HG03175 (cell line): ENCODE results near the gene NR5A2.
"Not testable (repeated sequence)": the region's sequence is repeated elsewhere in the genome, so short reads cannot be mapped to it uniquely, and the experiment has no call there.

Experiments used
- ATAC-seq: cut with Tn5 transposase; IDR thresholded peaks from one replicate; pipeline ENCODE4 v1.9.1; 2021; ENCODE audit warnings: mild to moderate bottlenecking, moderate library complexity; ENCODE audit not compliant: unreplicated experiment

The NR5A2 gene

DNA sequence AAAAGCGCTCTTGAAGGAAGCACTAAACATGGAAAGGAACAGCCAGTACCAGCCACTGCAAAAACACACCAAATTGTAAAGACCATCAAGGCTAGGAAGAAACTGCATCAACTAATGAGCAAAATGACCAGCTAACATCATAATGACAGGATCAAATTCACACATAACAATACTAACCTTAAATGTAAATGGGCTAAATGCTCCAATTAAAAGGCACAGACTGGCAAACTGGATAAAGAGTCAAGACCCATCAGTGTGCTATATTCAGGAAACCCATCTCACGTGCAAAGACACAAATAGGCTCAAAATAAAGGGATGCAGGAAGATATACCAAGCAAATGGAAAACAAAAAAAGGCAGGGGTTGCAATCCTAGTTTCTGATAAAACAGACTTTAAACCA, 159.8 kb downstream of the NR5A2 start:
- ATAC-seq: not testable (repeated sequence)

DNA sequence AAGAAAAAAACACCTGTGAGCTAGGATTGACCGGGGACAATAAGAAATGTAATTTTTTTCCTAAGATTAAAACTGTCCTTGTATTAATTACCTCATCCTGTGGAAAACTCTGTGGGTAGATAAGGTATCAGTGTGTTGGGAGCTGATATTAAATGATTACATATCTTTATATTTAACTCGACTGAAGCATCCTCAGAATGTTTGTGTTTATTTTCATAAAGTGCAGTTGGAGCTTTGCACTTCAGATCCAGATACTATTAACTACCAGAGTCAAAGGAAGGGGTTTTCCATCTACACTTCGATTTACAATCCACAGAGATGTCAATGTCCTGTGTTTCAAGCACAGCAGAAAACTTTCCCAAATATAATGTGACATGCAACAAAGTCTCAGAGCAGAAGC, 164.5 kb downstream of the NR5A2 start:
- no peak for ATAC-seq

DNA sequence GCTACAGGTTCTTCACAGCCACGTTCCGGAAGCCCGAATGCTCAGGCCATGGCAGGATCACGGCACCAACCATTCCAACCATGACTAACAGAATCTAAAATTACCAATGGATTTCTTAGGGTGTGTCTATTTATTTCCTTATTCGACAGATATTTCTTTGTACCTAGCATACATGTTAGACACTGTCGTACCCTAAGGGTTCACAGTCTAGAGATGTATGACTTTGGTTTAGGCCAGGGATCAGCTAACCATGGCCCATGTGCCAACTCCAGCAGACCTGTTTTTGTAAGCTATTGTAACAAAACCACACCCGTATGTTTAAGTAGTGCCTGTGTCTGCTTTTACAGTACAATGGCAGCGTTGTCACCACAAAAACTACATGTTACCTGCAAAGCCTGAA, 167.0 kb downstream of the NR5A2 start:
- no peak for ATAC-seq

DNA sequence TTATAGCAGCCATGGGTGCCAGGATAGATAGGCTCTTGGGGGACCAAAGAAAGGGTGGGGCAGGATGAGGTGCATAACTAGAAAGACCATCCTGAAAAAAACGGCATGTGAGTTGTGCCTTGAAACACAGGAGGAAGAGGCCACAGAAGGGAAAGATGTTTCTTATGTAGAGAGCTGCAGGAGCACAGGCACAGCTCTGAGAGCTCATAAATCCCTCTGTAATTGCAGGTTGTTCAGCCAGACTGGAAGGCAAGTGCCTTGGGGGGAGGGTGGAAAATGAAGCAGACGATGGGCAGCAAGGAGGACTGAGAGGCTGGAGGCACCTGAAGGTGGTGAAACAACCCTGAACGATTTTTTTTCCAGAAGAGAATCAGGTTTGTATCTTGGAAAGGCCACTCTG, 170.7 kb downstream of the NR5A2 start:
- no peak for ATAC-seq

DNA sequence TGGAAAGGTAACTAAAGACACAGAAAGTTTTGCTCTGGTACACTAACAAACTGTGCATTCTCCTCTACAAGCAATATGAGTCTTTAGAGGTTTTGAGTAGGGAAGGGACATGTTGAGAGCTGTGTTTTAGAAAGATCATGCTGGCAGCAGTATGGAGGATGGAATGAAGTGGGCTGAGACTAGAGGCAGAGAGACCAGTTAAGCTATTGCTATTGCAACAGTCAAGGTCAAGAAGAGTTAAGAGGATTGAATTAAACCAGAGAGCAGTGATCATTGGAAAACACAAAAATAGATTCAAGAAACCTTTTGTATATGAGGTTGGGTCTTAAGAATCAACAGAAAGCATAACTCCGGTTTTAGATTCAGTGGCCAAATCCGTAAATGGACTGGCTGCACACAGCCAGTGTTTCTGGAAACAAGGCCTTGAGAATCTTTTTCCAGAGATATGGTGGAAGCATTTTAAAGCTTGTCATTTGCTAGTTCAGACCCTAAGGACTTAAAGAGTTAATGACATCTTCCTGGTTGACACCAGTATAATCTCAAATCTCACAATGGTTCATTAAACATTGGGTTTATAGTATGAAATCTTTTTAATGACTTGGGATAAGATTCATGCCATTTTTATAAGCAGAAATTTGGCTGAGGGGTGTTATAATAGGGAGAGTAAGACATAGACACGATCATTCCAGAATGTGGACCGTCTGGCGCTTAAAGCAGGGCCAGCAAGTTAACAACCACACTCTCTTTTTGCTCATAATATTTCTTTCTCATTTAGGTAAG, 177.9 kb downstream of the NR5A2 start:
- ATAC-seq: no peak

DNA sequence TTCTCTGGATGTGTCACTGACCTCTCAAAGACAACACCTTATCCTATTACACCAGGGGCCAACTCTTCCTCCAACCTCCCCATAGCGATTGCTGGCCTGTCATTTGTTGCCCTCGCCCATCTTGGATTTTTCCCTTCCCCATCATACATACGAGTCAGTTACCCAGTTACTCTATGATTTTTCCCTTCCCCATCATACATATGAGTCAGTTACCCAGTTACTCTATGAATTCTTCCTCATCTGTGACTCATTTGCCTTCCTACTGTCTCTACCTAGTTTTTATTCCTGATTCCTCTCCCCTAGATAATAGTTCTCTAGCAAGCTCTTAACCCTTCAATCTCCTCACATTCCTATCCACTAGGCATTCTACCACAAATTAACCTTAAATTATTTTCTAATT, 178.8 kb downstream of the NR5A2 start:
- ATAC-seq: no peak

DNA sequence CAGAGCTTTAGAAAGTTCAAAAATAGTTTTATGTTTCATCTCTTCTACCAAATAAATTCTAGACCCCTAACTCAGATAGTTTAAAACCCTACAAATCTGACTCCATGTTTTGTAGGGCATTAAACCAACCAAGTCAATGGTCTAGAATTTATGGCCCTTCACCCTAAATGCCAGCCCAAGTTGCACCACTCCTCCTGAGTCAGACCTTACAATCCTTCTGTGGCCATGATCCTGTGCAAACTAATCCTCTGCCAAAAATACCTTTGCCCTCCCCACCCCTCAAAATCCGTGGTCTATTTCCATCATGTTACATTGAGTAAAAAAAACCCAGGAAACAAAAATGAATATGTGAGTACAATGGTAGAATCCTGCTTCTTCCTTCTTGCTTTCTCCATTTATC, 179.3 kb downstream of the NR5A2 start:
- no peak for ATAC-seq

DNA sequence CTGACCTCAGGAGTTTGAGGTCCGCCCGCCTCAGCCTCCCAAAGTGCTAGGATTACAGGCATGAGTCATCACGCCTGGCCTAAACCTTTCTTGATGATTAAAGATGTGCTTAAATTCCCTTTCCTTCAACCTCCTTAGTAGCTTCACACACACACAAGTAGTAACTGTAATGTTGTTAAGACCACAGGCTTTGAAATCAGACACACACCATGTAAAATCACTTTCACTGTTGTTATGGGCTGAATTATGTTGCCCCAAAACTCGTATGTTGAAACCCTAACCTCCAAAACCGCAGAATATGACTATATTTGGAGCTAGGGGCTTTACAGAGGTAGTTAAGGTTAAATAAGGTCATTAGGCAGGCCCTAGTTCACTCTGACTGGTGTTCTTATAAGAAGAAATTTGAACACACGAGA, 180.2 kb downstream of the NR5A2 start:
- peak; percentile 93 for ATAC-seq

DNA sequence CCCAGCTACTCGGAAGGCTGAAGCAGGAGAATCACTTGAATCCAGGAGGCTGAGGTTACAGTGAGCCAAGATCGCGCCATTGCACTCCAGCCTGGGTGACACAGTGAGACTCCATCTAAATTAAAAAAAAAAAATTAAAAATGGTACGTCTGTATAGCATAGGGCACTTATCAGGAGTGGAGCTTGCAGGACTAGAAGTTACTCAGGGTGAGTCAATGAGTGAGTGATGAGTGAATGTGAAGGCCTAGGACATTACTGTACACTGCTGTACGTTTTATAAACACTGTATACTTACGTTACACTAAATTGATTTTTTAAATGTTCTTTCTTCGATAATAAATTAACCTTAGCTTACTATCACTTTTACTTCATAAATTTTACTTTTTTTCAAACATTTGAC, 183.6 kb downstream of the NR5A2 start:
- no peak for ATAC-seq

DNA sequence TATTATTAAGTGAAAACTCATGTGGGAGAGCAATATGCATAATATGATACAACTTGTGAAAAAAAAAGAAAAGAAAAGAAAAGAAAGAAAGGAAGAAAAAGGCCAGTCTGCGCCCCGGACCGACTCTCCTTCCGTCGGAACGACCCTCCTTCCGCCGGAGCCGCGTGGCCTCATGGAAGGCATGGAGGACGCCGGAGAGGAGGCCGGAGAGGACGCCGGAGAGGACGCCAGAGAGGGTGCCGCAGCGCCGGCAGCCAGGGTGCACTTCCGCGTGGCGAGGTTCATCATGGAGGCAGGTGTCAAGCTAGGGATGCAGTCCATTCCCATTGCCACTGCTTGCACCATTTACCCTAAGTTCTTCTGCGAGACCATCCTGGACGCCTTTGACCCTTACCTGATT, 185.9 kb downstream of the NR5A2 start:
- no peak for ATAC-seq

DNA sequence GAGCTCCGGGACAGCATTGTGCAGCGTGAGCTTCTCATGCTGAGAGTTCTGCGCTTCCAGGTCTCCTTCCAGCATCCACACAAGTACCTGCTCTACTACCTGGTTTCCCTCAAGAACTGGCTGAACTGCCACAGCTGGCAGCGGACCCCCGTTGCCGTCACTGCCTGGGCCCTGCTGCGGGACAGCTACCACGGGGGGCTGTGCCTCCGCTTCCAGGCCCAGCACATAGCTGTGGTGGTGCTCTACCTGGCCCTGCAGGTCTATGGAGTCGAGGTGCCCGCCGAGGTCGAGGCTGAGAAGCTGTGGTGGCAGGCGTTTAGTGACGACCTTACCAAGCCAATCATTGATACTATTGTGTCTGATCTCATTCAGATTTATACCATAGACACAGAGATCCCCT, 186.4 kb downstream of the NR5A2 start:
- no peak for ATAC-seq

DNA sequence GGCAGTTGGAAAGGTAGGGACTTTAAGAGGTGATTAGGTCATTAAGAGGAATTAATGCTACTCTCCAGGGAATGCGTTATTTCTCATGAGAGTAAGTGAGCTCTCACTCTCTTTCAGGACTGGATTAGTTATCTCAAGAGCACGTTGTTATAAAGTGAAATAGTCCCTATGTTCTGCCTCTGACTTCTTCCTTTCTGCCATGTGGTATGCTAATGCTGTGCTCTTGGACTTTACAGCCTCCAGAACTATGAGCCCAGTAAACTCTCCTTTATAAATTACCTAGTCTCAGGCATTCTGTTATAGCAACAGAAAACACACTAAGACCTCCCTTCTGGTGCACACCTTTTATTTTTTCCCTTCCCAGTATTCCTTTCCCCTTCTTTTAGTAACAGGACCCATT, 187.8 kb downstream of the NR5A2 start:
- no peak for ATAC-seq

DNA sequence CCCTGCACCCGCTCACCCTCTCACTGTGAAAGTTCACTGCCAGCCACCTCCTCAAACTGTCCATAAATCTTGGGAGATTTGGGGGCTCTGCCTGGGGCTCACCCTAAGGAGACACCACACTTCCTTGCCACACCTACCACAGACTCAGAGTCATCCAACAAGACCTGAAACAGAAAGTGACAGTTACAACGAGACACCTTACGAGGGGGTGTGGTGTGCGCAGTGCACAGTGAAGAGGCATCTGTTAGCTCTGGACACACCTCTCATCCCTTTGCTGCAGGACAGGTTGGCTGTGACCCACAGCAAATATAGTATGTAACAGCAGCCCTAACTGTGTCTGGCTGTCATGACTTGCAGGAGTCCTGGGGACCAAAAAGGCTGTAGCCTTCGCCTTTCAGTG, 190.2 kb downstream of the NR5A2 start:
- ATAC-seq: no peak

DNA sequence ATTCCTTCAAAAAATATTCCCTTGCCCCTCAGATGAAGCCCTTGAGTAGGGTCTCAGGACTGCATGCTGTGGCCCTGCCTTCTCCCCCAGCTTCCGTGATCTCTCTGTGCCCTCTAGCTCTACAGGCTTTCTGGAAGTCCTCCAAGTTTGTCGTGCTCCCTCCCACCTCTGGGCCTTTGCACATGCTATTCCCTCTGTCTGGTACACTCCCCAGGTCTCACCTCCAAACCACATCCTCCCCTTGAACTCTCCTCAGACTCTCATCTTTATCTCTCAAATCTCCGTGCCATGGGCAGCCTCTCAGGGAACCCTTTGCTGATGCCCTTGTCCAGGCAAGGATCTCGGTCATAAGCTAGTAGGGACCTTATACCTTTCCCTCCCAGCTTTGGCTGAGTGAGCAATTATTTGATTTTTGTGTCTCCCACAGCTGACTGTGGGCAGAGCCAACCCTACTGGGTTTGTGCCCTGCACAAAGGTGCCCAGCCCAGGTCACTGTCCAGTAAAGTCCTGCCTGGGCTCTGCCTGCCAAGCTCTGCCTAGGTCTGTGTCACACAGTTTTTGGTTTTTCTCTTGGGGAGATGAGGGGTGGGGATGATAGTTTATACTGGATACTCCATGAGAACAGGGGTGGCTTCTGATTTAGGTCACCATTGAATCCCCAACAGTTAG, 194.2 kb downstream of the NR5A2 start:
- no peak for ATAC-seq

DNA sequence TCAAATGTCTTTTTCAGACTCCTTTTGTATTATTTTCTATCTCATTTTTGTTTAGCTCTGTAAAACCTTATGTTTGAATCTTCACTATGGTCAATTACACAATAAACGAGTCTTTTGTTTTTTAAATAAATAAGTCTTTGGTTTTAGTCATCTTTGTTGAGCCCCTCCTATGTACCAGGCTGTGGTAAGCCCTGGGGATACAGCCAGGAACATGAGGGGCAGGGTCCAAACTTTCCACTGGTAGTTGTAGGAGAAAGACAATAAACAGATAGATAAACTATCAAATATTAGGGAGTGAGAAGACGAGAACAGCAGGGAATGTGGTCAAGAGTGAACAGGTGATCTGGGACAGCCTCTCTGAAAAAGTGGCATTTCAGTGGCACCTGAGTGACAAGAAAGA, 195.7 kb downstream of the NR5A2 start:
- no peak for ATAC-seq

DNA sequence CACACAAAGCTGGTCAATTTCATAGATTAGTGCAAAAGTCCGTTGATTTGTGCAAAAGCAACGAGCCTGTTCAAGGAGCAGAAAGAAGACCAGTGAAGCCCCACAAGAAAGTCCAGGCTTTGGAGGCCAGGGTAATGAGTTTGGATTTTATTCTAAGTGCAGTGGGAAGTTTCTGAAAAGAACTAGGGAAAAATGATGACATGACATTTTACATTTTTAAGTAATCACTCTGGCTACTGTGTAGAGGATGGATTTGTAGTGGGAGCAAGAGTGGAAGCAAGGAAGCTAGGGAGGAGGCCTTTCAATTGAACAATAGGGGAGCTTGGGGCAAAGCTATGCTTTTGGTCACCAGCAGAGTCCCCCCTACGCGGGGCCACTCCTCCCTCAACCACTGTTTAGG, 196.1 kb downstream of the NR5A2 start:
- ATAC-seq: no peak

DNA sequence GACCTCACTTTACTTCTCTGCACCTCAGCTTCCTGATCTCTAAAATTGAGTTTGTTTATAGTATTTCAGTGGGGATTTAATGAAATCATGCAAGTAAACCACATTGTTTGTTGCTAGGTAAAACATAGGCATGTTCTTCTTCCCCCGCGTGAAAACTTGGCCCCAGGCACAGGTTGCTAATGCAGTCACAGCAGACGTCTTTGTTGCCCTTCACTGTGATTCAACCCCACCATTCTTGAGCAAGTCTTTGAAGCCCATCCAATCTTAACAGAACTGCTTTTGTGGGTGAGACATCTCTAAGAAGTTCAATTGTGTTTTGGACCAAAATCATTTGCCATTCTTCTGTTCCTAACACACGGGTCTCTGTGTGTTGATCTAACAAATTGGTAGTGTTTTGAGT, 196.8 kb downstream of the NR5A2 start:
- no peak for ATAC-seq

DNA sequence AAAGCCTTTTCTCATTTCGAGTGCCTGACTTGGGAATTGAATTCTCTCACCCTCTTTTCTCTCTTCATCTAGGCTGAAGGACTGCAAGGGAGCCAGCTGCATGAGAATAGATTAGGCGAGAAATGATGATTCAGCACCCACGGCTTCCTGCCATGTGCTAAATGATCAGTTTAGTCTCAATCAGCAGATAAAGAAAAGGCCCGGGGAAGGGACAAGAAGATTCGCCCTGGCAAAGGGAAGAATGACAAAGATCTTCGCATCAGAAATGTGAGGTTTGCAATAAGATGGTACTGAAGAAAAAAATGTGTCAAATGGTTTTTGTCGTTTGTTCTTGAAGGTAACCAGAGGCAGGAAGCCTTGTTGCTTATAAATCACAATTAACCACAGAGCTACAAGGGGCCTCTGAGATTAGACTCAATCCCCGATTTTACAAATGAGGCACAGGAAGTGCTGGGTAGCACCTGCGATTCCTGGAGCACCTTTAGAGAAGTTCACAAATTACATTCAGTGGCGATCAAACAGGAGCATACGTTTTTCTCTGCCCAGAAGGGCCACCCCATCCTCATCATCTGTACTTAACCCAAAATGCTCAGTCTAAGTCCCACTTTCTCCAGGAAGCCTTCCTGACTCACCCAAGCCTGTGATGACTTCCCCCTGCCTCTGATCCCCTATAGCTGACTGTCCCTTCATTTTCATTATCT, 198.9 kb downstream of the NR5A2 start:
- ATAC-seq: no peak

DNA sequence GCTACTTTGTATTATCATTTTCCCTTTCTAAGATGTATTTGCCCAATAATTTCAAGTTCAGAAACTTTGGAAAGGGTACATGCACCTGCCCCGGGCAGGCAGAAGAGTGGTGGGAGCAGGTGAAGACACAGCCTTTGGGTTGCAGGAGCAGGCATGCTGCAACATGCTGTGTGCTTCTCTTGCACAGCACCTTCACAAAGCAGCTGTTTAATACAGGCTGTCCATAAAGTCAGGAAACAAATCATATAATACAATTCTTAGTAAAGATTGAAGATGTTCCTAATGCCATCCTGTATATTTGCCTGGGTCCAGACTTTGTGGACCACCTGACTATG, 199.4 kb downstream of the NR5A2 start:
- ATAC-seq: no peak
